HG03342 (cell line): ENCODE results near the gene PYGL.
"Not testable (repeated sequence)": the region's sequence is repeated elsewhere in the genome, so short reads cannot be mapped to it uniquely, and the experiment has no call there.

Experiments
- ATAC-seq: cut with Tn5 transposase; IDR thresholded peaks from one replicate; pipeline ENCODE4 v1.9.1; 2021; ENCODE audit warnings: mild to moderate bottlenecking, moderate library complexity; ENCODE audit not compliant: unreplicated experiment

The PYGL gene

GRCh38 chr14:50955373-50956043, 11.2 kb upstream of the PYGL start:
- ATAC-seq = no peak

DNA sequence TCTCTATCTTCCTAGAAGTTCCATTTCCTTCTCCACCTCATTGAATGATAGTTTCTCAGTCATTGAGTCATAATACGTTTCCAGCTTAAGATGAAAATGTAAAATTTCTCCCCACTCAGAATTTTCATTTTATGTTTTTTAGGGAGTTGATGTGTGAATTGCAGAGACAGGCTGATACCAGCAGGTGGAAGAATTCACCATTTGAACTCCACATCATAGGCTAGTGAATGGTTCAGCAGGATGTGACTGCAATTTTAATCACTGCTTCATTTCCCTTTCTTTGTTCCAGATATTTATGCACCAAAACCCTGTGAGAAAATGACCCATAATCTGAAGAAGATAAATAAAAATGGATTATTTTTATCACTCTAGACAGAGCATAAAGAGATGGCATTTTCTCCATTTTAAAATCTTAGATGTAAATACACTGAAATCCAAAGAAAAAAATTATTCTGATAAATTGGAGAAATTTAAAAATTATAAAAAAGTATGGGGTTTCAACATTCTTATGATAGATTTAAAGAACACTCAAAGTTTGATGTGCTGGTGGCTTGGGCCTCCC, 10.6 kb upstream of the PYGL start:
- no peak for ATAC-seq

DNA sequence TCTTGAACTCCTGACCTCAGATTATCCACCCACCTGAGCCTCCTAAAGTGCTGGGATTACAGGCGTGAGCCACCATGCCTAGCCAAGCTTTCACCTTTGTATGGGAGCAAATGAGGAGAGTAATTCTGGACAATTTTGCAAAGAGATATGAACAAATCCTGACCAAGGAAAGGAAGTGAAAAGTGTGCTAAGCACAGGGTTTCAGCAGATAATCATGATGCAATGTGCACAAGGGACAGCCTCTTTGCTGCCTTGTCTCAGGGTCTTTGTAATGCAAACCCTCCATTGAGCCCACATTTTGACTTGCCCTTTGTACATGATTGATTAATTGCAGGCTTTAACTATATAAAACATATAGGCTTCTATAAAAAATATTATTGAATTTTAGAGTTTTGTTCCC, 9.2 kb upstream of the PYGL start:
- ATAC-seq = no peak

DNA sequence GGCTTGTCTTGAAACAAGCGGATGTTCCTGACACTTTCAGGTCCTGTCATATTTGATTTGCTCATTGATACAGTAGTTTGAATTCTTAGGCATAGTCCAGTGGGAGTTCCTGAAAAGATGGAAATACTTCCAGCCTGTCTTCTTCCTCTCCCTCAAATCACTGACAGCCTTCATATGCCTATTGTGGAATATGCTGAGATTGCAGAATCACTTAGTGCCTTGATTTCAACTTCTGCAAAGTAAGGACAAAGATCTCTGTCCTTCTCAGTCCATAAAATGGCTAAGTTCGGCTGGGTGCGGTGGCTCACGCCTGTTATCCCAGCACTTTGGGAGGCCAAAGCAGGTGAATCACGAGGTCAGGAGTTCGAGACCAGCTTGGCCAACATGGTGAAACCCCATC, 6.7 kb upstream of the PYGL start:
- no peak for ATAC-seq

DNA sequence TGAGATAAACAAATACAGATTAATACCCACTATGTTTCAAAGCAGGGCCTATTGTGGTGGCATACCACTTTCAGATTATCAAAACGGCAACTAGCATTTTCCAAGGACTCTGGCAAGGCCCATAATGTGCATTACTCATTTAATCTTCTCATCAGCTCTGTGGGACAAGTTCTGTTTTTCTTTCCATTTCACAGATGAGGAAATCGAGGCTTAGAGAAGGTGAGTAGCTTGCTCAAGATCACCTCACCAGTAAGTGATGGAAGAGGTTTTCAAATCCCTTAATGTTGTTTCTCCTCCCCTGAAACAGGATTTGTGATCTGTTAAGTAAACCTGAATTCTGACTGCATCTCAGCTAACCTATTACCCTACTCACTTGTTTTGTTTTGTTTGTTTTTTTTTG, 3.9 kb upstream of the PYGL start:
- ATAC-seq = no peak

GRCh38 chr14:50947446-50947845, 3.2 kb upstream of the PYGL start:
- no peak for ATAC-seq

GRCh38 chr14:50946234-50946935, 2.1 kb upstream of the PYGL start:
- ATAC-seq = no peak

GRCh38 chr14:50944647-50945413, 547 bp upstream of the PYGL start:
- peak; percentile 26 for ATAC-seq

DNA sequence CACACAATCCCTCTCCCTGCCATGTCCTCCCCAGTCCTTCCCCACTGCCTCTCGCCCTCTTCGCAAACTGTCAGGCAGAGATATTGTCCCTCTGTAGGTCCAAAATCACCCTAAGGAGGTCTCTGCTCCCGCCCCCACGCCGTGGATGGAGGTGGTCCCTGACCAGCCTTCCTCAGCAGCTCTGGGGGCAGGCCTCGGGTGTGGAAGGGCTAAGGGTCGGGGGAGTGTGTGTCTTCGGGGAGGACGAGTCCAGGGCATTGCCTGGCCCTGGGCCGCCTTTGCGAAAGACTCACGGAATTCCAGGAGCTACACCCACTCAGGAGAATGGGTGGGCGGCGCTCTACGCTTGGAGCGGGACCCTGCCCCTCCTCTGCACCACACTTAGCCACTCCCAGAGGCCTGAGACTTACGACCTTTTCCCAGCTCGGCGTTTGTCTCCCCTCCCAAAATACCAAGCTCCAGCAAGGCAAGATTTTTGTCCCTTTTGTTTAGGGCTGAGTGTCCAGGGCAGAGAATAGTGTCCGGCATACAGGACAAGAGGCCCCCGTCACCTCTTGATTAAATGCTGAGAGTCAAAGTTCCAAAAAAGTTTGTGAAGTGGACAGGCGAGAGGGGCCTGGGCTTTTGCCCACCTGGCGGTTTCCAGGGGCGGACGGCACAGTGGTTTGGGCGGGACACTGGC, 881 bp downstream of the PYGL start:
- ATAC-seq = no peak

DNA sequence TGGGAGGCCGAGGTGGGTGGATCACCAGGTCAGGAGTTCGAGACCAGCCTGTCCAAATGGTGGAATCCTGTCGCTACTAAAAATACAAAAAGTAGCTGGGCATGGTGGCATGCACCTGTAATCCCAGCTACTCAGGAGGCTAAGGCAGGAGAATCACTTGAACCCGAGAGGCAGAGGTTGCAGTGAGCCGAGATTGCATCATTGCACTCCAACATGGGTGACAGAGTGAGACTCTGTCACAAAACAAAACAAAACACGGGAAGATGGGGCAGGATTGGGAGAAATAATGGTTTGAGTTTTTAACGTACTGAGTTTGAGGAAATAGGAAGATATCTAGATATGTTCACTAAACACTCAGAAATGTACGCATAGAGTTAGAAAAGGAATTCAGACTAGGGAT, 2.6 kb downstream of the PYGL start:
- not testable (repeated sequence) for ATAC-seq

DNA sequence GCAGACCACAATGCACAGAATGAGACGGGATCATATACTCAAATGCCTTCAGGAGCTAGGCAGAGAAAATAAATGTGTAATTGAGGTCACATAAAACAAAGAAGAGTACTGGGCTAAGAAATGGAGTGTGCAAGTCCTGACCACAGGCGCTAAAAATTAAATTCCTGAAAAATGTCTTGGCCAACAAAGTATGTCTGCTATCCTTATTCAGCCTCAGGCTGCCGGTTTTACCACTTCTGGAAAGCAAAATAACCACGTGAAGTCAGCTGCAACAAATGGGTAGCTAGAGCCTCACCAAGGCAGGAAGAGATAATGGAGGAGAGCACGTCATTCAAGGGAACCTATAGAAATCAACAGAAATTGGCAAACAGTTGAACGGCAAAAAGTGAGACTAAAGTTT, 3.1 kb downstream of the PYGL start:
- no peak for ATAC-seq

DNA sequence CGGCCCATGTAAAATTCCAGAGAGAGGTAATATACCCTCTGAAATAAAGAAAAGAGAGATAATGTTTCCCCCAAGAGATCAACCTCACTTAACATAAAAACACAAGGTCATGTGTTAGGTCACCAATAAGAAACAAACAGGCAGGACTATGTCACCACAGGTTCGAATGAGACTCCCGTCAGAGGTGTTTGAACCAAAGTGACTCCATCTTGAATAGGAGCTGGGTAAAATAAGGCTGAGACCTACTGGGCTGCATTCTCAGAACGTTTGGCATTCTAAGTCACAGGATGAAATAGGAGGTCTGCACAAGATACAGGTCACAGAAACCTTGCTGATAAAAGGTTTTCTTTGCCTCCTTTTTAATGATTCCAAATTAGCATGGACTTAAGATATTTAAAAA, 6.5 kb downstream of the PYGL start:
- ATAC-seq = no peak

DNA sequence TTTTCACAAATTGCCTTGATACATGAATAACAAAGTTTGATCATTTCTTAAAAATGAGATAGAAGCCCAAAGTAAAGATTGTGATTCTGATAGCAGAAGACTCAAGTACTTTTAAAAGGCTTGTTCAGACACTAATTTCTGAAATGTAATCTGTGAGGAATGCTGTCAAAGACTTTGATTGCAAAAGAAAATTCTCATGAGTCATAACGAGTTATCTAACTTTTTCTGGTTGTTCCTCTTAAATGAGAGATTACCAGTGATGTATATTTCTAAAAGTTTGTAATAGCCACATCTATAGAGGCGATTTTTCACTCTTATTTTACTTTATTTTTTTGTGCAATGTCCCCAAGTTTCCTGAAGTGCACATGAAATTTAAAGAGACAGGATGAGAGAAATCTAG, 7.0 kb downstream of the PYGL start:
- ATAC-seq = no peak

DNA sequence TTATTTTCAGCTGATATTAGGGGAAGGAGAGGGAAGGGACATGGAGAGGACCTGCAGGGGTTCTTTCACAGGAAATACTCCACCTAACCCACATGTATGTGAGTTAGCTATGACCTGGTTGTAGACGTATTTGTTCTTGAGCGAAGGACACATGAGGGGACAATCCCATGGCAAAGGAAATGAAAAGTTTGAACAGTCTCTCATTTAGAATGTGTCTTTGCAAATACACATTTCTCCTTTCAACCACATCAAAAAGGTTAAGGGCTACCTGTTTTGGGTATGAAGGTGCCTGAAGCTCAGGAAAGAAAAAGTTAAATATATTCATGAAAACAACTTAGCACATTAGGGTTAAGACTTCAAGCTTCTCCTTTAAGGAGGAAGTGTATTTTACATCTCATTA, 7.4 kb downstream of the PYGL start:
- no peak for ATAC-seq

GRCh38 chr14:50936016-50936340, 8.3 kb downstream of the PYGL start:
- ATAC-seq = no peak

DNA sequence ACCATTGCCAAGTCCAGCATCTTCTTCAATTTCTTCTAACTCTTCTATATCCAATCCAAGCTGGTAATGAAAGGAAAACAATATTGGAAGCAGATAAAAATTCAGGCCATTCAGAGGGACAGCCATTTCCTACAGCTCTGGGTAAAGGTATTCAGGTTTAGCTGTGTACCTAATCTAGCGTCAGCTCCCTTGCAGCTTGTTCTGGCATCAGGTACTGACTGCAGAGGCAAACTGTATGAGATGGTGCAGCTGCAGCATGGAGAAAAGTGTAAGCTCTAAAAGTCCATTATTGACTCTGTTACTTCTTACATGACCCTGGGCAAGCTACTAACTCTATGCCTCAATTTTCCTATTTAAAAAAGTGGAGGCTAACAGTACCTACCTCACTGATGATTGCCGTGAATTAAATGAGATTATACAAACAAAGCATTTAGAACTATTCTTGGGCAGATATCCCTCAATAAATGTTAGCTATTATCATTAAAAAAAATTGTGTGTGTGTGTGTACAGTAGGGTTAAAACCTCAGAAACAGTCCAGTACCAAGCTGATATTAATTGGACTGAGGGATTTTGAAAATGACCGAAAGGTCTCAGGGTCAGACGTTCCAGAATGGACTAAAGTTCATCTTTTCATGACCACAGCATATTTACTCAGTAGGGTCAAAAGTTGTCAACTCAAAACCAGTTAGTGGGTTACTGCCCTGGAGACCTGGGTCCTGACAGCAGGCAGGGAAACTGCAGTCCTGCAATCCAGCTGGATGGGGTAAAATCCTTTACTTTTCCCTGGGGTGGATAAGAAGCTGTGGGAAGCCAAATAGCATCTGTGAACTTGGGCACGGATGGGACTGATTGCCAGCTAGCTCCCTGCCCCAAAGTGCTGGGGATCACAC, 8.9 kb downstream of the PYGL start:
- ATAC-seq = no peak

DNA sequence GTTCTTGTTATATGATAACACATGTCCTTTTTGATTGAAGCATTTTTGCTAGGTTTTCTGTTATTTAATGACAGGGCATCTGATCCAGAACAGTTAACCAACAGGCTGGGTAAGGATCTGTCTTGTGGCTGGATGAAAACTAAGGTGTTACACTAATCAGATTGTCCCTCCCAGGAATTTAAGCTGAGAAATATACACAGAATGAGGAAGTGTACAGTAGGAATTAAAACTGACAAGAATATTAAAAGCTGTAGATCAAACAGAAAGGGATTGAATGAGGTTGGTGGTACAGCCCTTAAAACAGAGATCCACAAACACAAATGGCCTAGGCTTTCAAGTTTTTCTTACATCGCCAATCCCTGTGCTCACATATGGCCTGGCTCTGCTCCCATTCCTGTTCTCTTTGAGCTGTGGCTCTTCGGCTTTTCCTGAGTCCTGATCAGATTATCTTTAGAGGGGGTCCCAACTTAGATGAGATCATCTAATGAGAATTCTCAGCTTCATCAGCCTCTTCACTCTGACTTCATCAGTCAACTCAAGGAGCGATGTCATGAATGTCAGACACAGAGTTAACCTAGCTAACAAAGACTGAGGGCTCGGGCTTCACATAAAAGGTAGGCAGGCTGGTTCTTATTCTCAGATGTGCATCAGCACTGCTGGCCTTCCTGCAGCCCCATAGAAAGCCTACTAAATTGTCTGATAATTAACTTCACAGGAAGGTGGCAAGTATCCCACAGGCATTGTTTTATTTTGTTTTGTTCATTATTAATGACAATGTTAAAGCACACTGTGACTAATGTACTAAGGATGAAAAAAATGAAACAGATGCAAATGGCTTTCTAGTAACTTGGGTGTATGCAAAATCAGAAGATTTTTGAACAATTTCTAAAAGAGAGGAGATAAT, 11.4 kb downstream of the PYGL start:
- no peak for ATAC-seq

- ATAC-seq = no peak
Observed at GRCh38 chr14:50932156-50932555, 12.1 kb downstream of the PYGL start.

DNA sequence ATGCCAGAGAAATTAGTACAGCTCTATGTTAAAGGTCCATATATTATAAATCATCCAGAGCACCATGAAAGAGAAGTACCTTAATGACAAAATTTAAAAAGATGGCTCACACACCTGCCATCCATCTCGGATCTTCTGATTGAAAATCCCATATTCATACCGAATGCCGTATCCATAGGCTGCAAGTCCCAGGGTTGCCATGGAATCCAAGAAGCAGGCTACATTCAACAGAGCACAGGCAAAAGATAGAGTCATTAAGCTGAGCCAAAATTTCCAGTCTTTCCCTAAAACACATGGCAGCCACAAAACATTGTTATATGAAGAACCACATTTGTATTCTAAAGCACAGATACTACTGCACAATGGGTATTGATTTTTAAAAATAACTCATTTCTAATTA, 12.7 kb downstream of the PYGL start:
- ATAC-seq = no peak
